GM23338 (cell line): ENCODE results near the gene GTF3C1. TPM values are rescaled to one million over a fixed set of nuclear protein-coding genes. Genes with fewer than 3 reads are reported as not detected.

Experiments used
- ATAC-seq: fragments of 200-7000 bp; cut with Tn5 transposase; 3 replicates; pipeline ENCODE4 v1.9.1; 2020
- DNase-seq: peaks from one replicate; pipeline ENCODE4 v3.0.0-alpha.2; 2015; ENCODE audit warnings: low spot score
- H2AFZ ChIP-seq: fragments of 200-600 bp; sonication (generic); 2 replicates; pipeline ENCODE4 v1.8.0; 2016; ENCODE audit warnings: antibody characterized with exemption, mild to moderate bottlenecking, moderate library complexity
- H3F3A ChIP-seq: fragments of 200-600 bp; sonication (generic); replicated peaks from 2 replicates; pipeline ENCODE4 v1.8.0; 2017; ENCODE audit warnings: antibody characterized with exemption, mixed run types, low read depth
- H3K27ac ChIP-seq: fragments of 200-600 bp; sonication (generic); 2 replicates; pipeline ENCODE4 v1.6.1; 2016; ENCODE audit warnings: low read depth
- H3K27me3 ChIP-seq: fragments of 200-600 bp; sonication (generic); 2 replicates; pipeline ENCODE4 v1.8.0; 2016; ENCODE audit warnings: mild to moderate bottlenecking, mixed run types, moderate library complexity; ENCODE audit not compliant: insufficient read depth
- H3K36me3 ChIP-seq: fragments of 200-600 bp; sonication (generic); 2 replicates; pipeline ENCODE4 v1.8.0; 2016; ENCODE audit warnings: mild to moderate bottlenecking; ENCODE audit not compliant: insufficient read depth
- H3K4me1 ChIP-seq: fragments of 200-600 bp; sonication (generic); 2 replicates; pipeline ENCODE4 v1.8.0; 2016; ENCODE audit warnings: mild to moderate bottlenecking, moderate library complexity; ENCODE audit not compliant: insufficient read depth
- H3K4me2 ChIP-seq: fragments of 200-600 bp; sonication (generic); 2 replicates; pipeline ENCODE4 v1.7.1; 2017; ENCODE audit warnings: mixed run types
- H3K4me3 ChIP-seq: fragments of 200-600 bp; sonication (generic); 2 replicates; pipeline ENCODE4 v1.6.1; 2016; ENCODE audit warnings: mixed run types
- H3K79me2 ChIP-seq: fragments of 200-600 bp; sonication (generic); replicated peaks from 2 replicates; pipeline ENCODE4 v1.8.0; 2017; ENCODE audit warnings: mild to moderate bottlenecking; ENCODE audit not compliant: insufficient read depth
- H3K9me2 ChIP-seq: fragments of 200-600 bp; sonication (generic); 2 replicates; pipeline ENCODE4 v1.8.0; 2017; ENCODE audit not compliant: insufficient read depth
- H4K20me1 ChIP-seq: fragments of 200-600 bp; sonication (generic); replicated peaks from 2 replicates; pipeline ENCODE4 v1.8.0; 2017; ENCODE audit warnings: mild to moderate bottlenecking; ENCODE audit not compliant: insufficient read depth
- H3K27ac Mint-ChIP-seq: 2 replicates; pipeline ENCODE4 v1.8.0; 2020; ENCODE audit warnings: inconsistent platforms, mild to moderate bottlenecking, moderate library complexity, mixed read lengths
- H3K27me3 Mint-ChIP-seq: 3 replicates; pipeline ENCODE4 v1.8.0; 2022; ENCODE audit warnings: low read depth, mild to moderate bottlenecking, moderate library complexity, mixed read lengths, inconsistent platforms; ENCODE audit not compliant: insufficient read depth, poor library complexity
- H3K36me3 Mint-ChIP-seq: 3 replicates; pipeline ENCODE4 v1.8.0; 2021; ENCODE audit warnings: low read depth, mild to moderate bottlenecking, inconsistent platforms, moderate library complexity, mixed read lengths
- H3K4me1 Mint-ChIP-seq: 3 replicates; pipeline ENCODE4 v1.8.0; 2020; ENCODE audit warnings: mild to moderate bottlenecking, inconsistent platforms, mixed read lengths
- H3K4me3 Mint-ChIP-seq: 3 replicates; pipeline ENCODE4 v1.8.0; 2021; ENCODE audit warnings: moderate library complexity, mild to moderate bottlenecking, inconsistent platforms, mixed read lengths
- H3K9me3 Mint-ChIP-seq: 3 replicates; pipeline ENCODE4 v1.8.0; 2020; ENCODE audit warnings: moderate library complexity, mild to moderate bottlenecking, inconsistent platforms, mixed read lengths
- CREB1 ChIP-seq: fragments of 250-450 bp; sonication (Bioruptor Pico); IDR thresholded peaks from 2 replicates; pipeline ENCODE4 v1.5.0; 2020; ENCODE audit warnings: low read depth, mild to moderate bottlenecking, moderate library complexity
- CTCF ChIP-seq, 2 experiments: fragments of 200-600 bp in 1 of 2; sonication (generic) in 1 of 2; conservative IDR thresholded peaks; 2 replicates each; pipeline versions ENCODE4 v1.5.1 to v1.6.1; 2016 to 2017; ENCODE audit warnings: antibody characterized with exemption in 2 of 2, low read depth in 2 of 2, mild to moderate bottlenecking in 2 of 2, moderate library complexity in 1 of 2
- ETS1 ChIP-seq: IDR thresholded peaks from 2 replicates; pipeline ENCODE4 v1.6.1; 2016; ENCODE audit warnings: antibody characterized with exemption
- EZH2phosphoT487 ChIP-seq: fragments of 200-600 bp; sonication (generic); IDR thresholded peaks from one replicate; pipeline ENCODE4 v1.8.1; 2018; ENCODE audit warnings: antibody characterized with exemption; ENCODE audit not compliant: unreplicated experiment
- JUNB ChIP-seq: IDR thresholded peaks from one replicate; pipeline ENCODE4 v1.6.1; 2016; ENCODE audit warnings: antibody characterized with exemption; ENCODE audit not compliant: unreplicated experiment
- NANOG ChIP-seq: IDR thresholded peaks from 2 replicates; pipeline ENCODE4 v1.6.1; 2016; ENCODE audit warnings: antibody characterized with exemption, borderline replicate concordance
- POLR2AphosphoS5 ChIP-seq: IDR thresholded peaks from 2 replicates; pipeline ENCODE4 v1.6.1; 2016; ENCODE audit warnings: antibody characterized with exemption, low read depth
- STAT1 ChIP-seq: IDR thresholded peaks from one replicate; pipeline ENCODE4 v1.6.1; 2016; ENCODE audit warnings: antibody characterized with exemption; ENCODE audit not compliant: unreplicated experiment
- ZNF114 ChIP-seq: fragments of 250-450 bp; sonication (Bioruptor Pico); IDR thresholded peaks from 2 replicates; pipeline ENCODE4 v1.5.0; 2020; ENCODE audit warnings: mild to moderate bottlenecking, moderate library complexity
- ZNF331 ChIP-seq: fragments of 250-450 bp; sonication (Bioruptor Pico); IDR thresholded peaks from 2 replicates; pipeline ENCODE4 v1.5.0; 2020; ENCODE audit warnings: low read depth, mild to moderate bottlenecking, moderate library complexity
- ZNF462 ChIP-seq: fragments of 250-450 bp; sonication (Bioruptor Pico); IDR thresholded peaks from 2 replicates; pipeline ENCODE4 v1.5.0; 2020; ENCODE audit warnings: mild to moderate bottlenecking, moderate library complexity
- polyA plus RNA-seq: library from polyadenylated mRNA; unstranded; fragments of >200 nt; fragmentation: Nextera tagmentation; extraction: Ambion mirVana; gene quantifications from 2 replicates; pipeline ENCODE4 v1.2.1, GENCODE V29; 2016
- total RNA-seq: library from RNA; depleted of rRNA; stranded (reverse); fragments of >200 nt; shearing (Covaris generic); gene quantifications from 2 replicates; pipeline ENCODE4 v1.2.3, GENCODE V29; 2014

GTF3C1 gene
- total and polyA plus RNA-seq, 2 experiments from 2014 or later: 78.5 to 138 TPM

GRCh38 chr16:27539636-27540035, 10.1 kb downstream of the GTF3C1 start:
- H3K27me3 ChIP-seq: no peaks in the 10 kb centered on the region
- peaks cover 22% of the 10 kb centered on the region for H4K20me1 ChIP-seq
- H2AFZ ChIP-seq: no peak overlapping the region
- H3K4me1 ChIP-seq: no peaks in the 10 kb centered on the region
- H3K4me2 ChIP-seq: no peak overlapping the region
- peaks cover 68% of the 10 kb centered on the region for H3K36me3 ChIP-seq
- no peak overlapping the region for H3K4me3 ChIP-seq
- Mint-ChIP-seq H3K9me3 (no peaks in the 10 kb centered on the region), H3K27ac (no peak overlapping the region), H3K4me1 (no peaks in the 10 kb centered on the region; the same call in 2 of the 3 replicates), H3K27me3 (no peaks in the 10 kb centered on the region), H3K36me3 (peaks cover 90% of the 10 kb centered on the region), H3K4me3 (no peak overlapping the region)
- no peak overlapping the region for H3K27ac ChIP-seq
- no peak for ATAC-seq
- no peaks in the 10 kb centered on the region; the same call in 1 of the 2 replicates for H3K79me2 ChIP-seq
- H3K9me2 ChIP-seq: no peaks in the 10 kb centered on the region
- no peak for DNase-seq
- no peak for TF ChIP-seq ZNF331
- no peak for TF ChIP-seq ZNF114 (CRISPR knock-in tag)
- TF ChIP-seq ETS1: no peak
- no peak for TF ChIP-seq STAT1
- TF ChIP-seq JUNB: no peak
- no peak for TF ChIP-seq ZNF462
- no peak for TF ChIP-seq CTCF (conservative IDR thresholded peaks at IDR 0.05; ENCODE audit: low read depth in 2 of 2)
- no peak for TF ChIP-seq EZH2phosphoT487
- TF ChIP-seq NANOG: no peak
- no peak for TF ChIP-seq CREB1
- TF ChIP-seq POLR2AphosphoS5: no peak
- no peaks in the 10 kb centered on the region for H3F3A ChIP-seq
